Right renal cortex interstitium (tissue), 3 donors: ENCODE data around the gene SPINT3. TPM values are rescaled to one million over a fixed set of nuclear protein-coding genes. Genes with fewer than 3 reads are reported as not detected.
A peak's percentile ranks its signal among the peaks of the same experiment; 100 is the strongest.
"Not testable (repeated sequence)": the region's sequence is repeated elsewhere in the genome, so short reads cannot be mapped to it uniquely, and the experiment has no call there.

Experiments used
- DNase-seq, 3 donors: peaks; one replicate each; pipeline ENCODE4 v3.0.0-alpha.2; 2013; ENCODE audit warnings: low read depth in 3 of 3, low spot score in 2 of 3
- polyA plus RNA-seq, 3 donors: library from polyadenylated mRNA; unstranded; fragments of 120-200 nt; gene quantifications; one replicate each; pipeline ENCODE4 v1.2.1, GENCODE V29; 2013; ENCODE audit not compliant: insufficient read length in 3 of 3

Gene SPINT3
- polyA plus RNA-seq, 3 donors: not detected

- DNase-seq: no peak
Observed at GRCh38 chr20:45503403-45503802, 12.0 kb downstream of the SPINT3 start.

GRCh38 chr20:45502561-45502960 lies 12.9 kb downstream of the SPINT3 start:
- no peak for DNase-seq

GRCh38 chr20:45501600-45501999 lies 13.8 kb downstream of the SPINT3 start:
- DNase-seq: no peak

- no peak for DNase-seq
Observed at GRCh38 chr20:45500022-45500421, 15.4 kb downstream of the SPINT3 start.

- DNase-seq: no peak
Observed at GRCh38 chr20:45497971-45498494, 17.4 kb downstream of the SPINT3 start.

GRCh38 chr20:45496166-45496565 lies 19.3 kb downstream of the SPINT3 start:
- DNase-seq: no peak

- DNase-seq: no peak
Observed at GRCh38 chr20:45495501-45495941, 19.9 kb downstream of the SPINT3 start.

GRCh38 chr20:45489083-45489531 lies 26.3 kb downstream of the SPINT3 start:
- DNase-seq: no peak

- DNase-seq: no peak
Observed at GRCh38 chr20:45487231-45487635, 28.2 kb downstream of the SPINT3 start.

- DNase-seq: no peak
Observed at GRCh38 chr20:45485388-45485787, 30.0 kb downstream of the SPINT3 start.

GRCh38 chr20:45484676-45485075 lies 30.7 kb downstream of the SPINT3 start:
- DNase-seq: no peak

GRCh38 chr20:45479822-45480221 lies 35.6 kb downstream of the SPINT3 start:
- DNase-seq: no peak

GRCh38 chr20:45477530-45478148 lies 37.8 kb downstream of the SPINT3 start:
- DNase-seq: not testable (repeated sequence)

- DNase-seq: not testable (repeated sequence)
Observed at GRCh38 chr20:45472286-45472685, 43.1 kb downstream of the SPINT3 start.

GRCh38 chr20:45470937-45471336 lies 44.5 kb downstream of the SPINT3 start:
- DNase-seq: peak in 1 of 3 donors; percentile 33

- DNase-seq: peak; percentile 31 to 73 (median 57)
Observed at GRCh38 chr20:45470262-45470931, 45.0 kb downstream of the SPINT3 start.

- peak; percentile 14 to 59 (median 39) for DNase-seq
Observed at GRCh38 chr20:45469336-45470261, 45.8 kb downstream of the SPINT3 start, which contains the start of gene WFDC2. TSS of gene WFDC2 (plus strand) at chr20:45469753. CDS start at chr20:45469782, 29 bp downstream.

- DNase-seq: no peak
Observed at GRCh38 chr20:45467861-45468260, 47.6 kb downstream of the SPINT3 start.

- no peak for DNase-seq
Observed at GRCh38 chr20:45467172-45467571, 48.2 kb downstream of the SPINT3 start.

- no peak for DNase-seq
Observed at GRCh38 chr20:45465491-45466266, 49.7 kb downstream of the SPINT3 start.
